SK-N-SH (cell line): ENCODE measurements around the gene MYO1D. TPM values are rescaled to one million over a fixed set of nuclear protein-coding genes. Genes with fewer than 3 reads are reported as not detected.

Source experiments
- CTCF ChIA-PET: fragments of 300-600, 350-600 bp; formaldehyde crosslinking; extraction: SDS; loops from one replicate; lab custom pipeline; 2021; lab: Yijun Ruan, JAX
- POLR2A ChIA-PET: fragments of 350-600 bp; sonication (Branson Sonifier 250); formaldehyde crosslinking; extraction: SDS; loops from one replicate; lab custom pipeline; 2020; ENCODE audit warnings: antibody characterized with exemption, inconsistent platforms; lab: Yijun Ruan, JAX
- DNase-seq: peaks from one replicate; pipeline ENCODE4 v3.0.0; 2012
- H2AFZ ChIP-seq: fragments of 200-600 bp; sonication (generic); 2 replicates; pipeline ENCODE4 v1.8.1; 2016; ENCODE audit warnings: antibody characterized with exemption, mild to moderate bottlenecking, low read depth
- H3F3A ChIP-seq: fragments of 200-600 bp; sonication (generic); replicated peaks from 2 replicates; pipeline ENCODE3; 2016; ENCODE audit warnings: antibody characterized with exemption, mild to moderate bottlenecking; ENCODE audit not compliant: insufficient read depth
- H3K27ac ChIP-seq, 2 experiments: fragments of 200-500 bp in 1 of 2; fragments of 200-600 bp in 1 of 2; sonication (Bioruptor generic) in 1 of 2; sonication (generic), shearing (Covaris generic) in 1 of 2; 2 replicates each; pipeline versions ENCODE4 v1.5.1 to v1.6.1; 2014 to 2016; ENCODE audit warnings: low read depth in 2 of 2, inconsistent platforms in 1 of 2, low read length in 1 of 2, mild to moderate bottlenecking in 1 of 2, mixed read lengths in 1 of 2
- H3K27me3 ChIP-seq: fragments of 200-600 bp; sonication (generic), shearing (Covaris generic); 2 replicates; pipeline ENCODE4 v1.6.1; 2016; ENCODE audit warnings: mixed run types; ENCODE audit not compliant: insufficient read depth
- H3K36me3 ChIP-seq, 2 experiments: fragments of 200-500 bp in 1 of 2; fragments of 200-600 bp in 1 of 2; sonication (Bioruptor generic) in 1 of 2; sonication (generic) in 1 of 2; replicated peaks in 1 of 2; 2 replicates each; pipeline versions ENCODE3 to v1.5.1; 2014 to 2016; ENCODE audit warnings: low read length in 1 of 2, mild to moderate bottlenecking in 1 of 2; ENCODE audit not compliant: insufficient read depth in 2 of 2, control insufficient read depth in 1 of 2
- H3K4me1 ChIP-seq, 2 experiments: fragments of 200-500 bp in 1 of 2; fragments of 200-600 bp in 1 of 2; sonication (Bioruptor generic) in 1 of 2; sonication (generic), shearing (Covaris generic) in 1 of 2; 2 replicates each; pipeline versions ENCODE4 v1.5.1 to v1.6.1; 2014 to 2016; ENCODE audit warnings: low read depth in 1 of 2, low read length in 1 of 2, mixed run types in 1 of 2; ENCODE audit not compliant: insufficient read depth in 2 of 2, control insufficient read depth in 1 of 2
- H3K4me2 ChIP-seq: fragments of 200-600 bp; sonication (generic), shearing (Covaris generic); 2 replicates; pipeline ENCODE4 v1.6.1; 2017; ENCODE audit warnings: mixed run types
- H3K4me3 ChIP-seq, 2 experiments: fragments of 200-500 bp in 1 of 2; fragments of 200-600 bp in 1 of 2; sonication (Bioruptor generic) in 1 of 2; sonication (generic), shearing (Covaris generic) in 1 of 2; 2 replicates each; pipeline versions ENCODE4 v1.5.1 to v1.8.1; 2014 to 2016; ENCODE audit warnings: low read depth in 2 of 2, inconsistent platforms in 1 of 2, low read length in 1 of 2, mild to moderate bottlenecking in 1 of 2, mixed read lengths in 1 of 2, moderate library complexity in 1 of 2
- H3K79me2 ChIP-seq: fragments of 200-600 bp; sonication (generic); 2 replicates; pipeline ENCODE4 v1.8.1; 2017; ENCODE audit warnings: mild to moderate bottlenecking; ENCODE audit not compliant: insufficient read depth
- H3K9ac ChIP-seq: fragments of 200-600 bp; sonication (generic); 2 replicates; pipeline ENCODE4 v1.6.1; 2017; ENCODE audit warnings: mixed run types
- H3K9me2 ChIP-seq: fragments of 200-600 bp; sonication (generic); 2 replicates; pipeline ENCODE4 v1.6.1; 2017; ENCODE audit warnings: mixed run types
- H3K9me3 ChIP-seq: fragments of 200-600 bp; sonication (generic); 2 replicates; pipeline ENCODE4 v1.6.1; 2017; ENCODE audit warnings: mixed run types, mild to moderate bottlenecking, moderate library complexity
- H4K20me1 ChIP-seq: fragments of 200-600 bp; sonication (generic); 2 replicates; pipeline ENCODE4 v1.6.1; 2017; ENCODE audit warnings: mild to moderate bottlenecking, mixed run types; ENCODE audit not compliant: insufficient read depth
- EP300 ChIP-seq, 2 experiments: IDR thresholded peaks; 2 replicates each; pipeline versions ENCODE4 v1.4.0 to v1.6.1; 2012; ENCODE audit warnings: borderline replicate concordance in 1 of 2, low read depth in 1 of 2, low read length in 1 of 2
- EZH2phosphoT487 ChIP-seq: fragments of 200-600 bp; sonication (generic); IDR thresholded peaks from 2 replicates; pipeline ENCODE4 v1.6.1; 2017; ENCODE audit warnings: low read depth, mixed run types, mild to moderate bottlenecking, antibody characterized with exemption, moderate library complexity, borderline replicate concordance
- FOSL2 ChIP-seq: IDR thresholded peaks from 2 replicates; pipeline ENCODE4 v1.4.0; 2012; ENCODE audit warnings: low read depth, mild to moderate bottlenecking, moderate library complexity, borderline replicate concordance
- GATA2 ChIP-seq: sonication (generic); formaldehyde crosslinking; IDR thresholded peaks from 2 replicates; pipeline ENCODE4 v1.5.0; 2020; ENCODE audit warnings: mild to moderate bottlenecking, missing genetic modification reagents
- JUND ChIP-seq: IDR thresholded peaks from 2 replicates; pipeline ENCODE4 v1.4.0; 2012
- MEF2A ChIP-seq: IDR thresholded peaks from 2 replicates; pipeline ENCODE4 v1.4.0; 2012; ENCODE audit warnings: low read depth, borderline replicate concordance
- MXI1 ChIP-seq: IDR thresholded peaks from 2 replicates; pipeline ENCODE4 v1.6.1; 2012; ENCODE audit warnings: mild to moderate bottlenecking, low read depth, low read length, improper control_type of control experiment
- NFIC ChIP-seq: IDR thresholded peaks from 2 replicates; pipeline ENCODE4 v1.4.0; 2012; ENCODE audit warnings: borderline replicate concordance
- PBX3 ChIP-seq: IDR thresholded peaks from 2 replicates; pipeline ENCODE4; 2012
- RAD21 ChIP-seq: IDR thresholded peaks from 2 replicates; pipeline ENCODE4 v1.6.1; 2012; ENCODE audit warnings: mild to moderate bottlenecking, low read length
- RCOR1 ChIP-seq: fragments of 150-350 bp; IDR thresholded peaks from 2 replicates; pipeline ENCODE4 v1.6.1; 2017; ENCODE audit warnings: antibody characterized with exemption, low read length
- RXRA ChIP-seq: IDR thresholded peaks from 2 replicates; pipeline ENCODE4 v1.4.0; 2012; ENCODE audit warnings: low read depth, mild to moderate bottlenecking, borderline replicate concordance
- TAF1 ChIP-seq: IDR thresholded peaks from 2 replicates; pipeline ENCODE4 v1.6.1; 2012; ENCODE audit warnings: low read depth, mild to moderate bottlenecking, low read length, moderate library complexity, borderline replicate concordance
- TEAD4 ChIP-seq: IDR thresholded peaks from 2 replicates; pipeline ENCODE4 v1.4.0; 2012; ENCODE audit warnings: mild to moderate bottlenecking, borderline replicate concordance; ENCODE audit not compliant: insufficient read depth
- YY1 ChIP-seq: IDR thresholded peaks from 2 replicates; pipeline ENCODE4 v1.4.0; 2012; ENCODE audit warnings: low read depth, mild to moderate bottlenecking
- WGBS: methylation state at CpG from one replicate; pipeline ENCODE4 v1.1.6; 2017; ENCODE audit warnings: low lambda C conversion rate; 5-methylcytosine and 5-hydroxymethylcytosine counted together
- polyA plus RNA-seq, 3 experiments: library from polyadenylated mRNA; depleted of rRNA; stranded (reverse); fragments of >200 nt; gene quantifications; 2 replicates each; pipeline ENCODE4 v1.2.3, GENCODE V29; 2012
- TF ChIP-seq, protein P1 (sequence below): IDR thresholded peaks from 2 replicates; pipeline ENCODE4 v1.4.0; 2012; ENCODE audit warnings: low read depth
- TF ChIP-seq, protein P2 (sequence below): IDR thresholded peaks from 2 replicates; pipeline ENCODE4 v1.4.0; 2012; ENCODE audit warnings: low read depth, borderline replicate concordance

The MYO1D gene
- polyA plus RNA-seq, 1 of the 3 experiments (the other 2 are of a cell fraction), result 20.4 TPM

GRCh38 chr17:32513579-32513978 is 363.3 kb downstream of the MYO1D start:
- Histone ChIP-seq H3K27me3 (no peaks in the 10 kb centered on the region), H3K4me2 (no peak overlapping the region), H3K36me3 (no peaks in the 10 kb centered on the region), H3K9me2 (no peaks in the 10 kb centered on the region), H2AFZ (no peak overlapping the region), H4K20me1 (no peaks in the 10 kb centered on the region), H3K79me2 (no peaks in the 10 kb centered on the region), H3K9me3 (no peaks in the 10 kb centered on the region), H3K27ac (no peak overlapping the region), H3K9ac (no peak overlapping the region), H3K4me3 (no peak overlapping the region), H3F3A (no peaks in the 10 kb centered on the region), H3K4me1 (peaks cover 0 to 3% of the 10 kb centered on the region in 2 experiments; a peak in 1 of 4 replicates)
- no peak for DNase-seq
- TF ChIP-seq, protein P1, sequence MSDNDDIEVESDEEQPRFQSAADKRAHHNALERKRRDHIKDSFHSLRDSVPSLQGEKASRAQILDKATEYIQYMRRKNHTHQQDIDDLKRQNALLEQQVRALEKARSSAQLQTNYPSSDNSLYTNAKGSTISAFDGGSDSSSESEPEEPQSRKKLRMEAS, result no peak
- TF ChIP-seq TAF1, result no peak
- TF ChIP-seq RXRA, result no peak
- TF ChIP-seq JUND, result no peak
- no peak for TF ChIP-seq NFIC
- TF ChIP-seq, protein P2, sequence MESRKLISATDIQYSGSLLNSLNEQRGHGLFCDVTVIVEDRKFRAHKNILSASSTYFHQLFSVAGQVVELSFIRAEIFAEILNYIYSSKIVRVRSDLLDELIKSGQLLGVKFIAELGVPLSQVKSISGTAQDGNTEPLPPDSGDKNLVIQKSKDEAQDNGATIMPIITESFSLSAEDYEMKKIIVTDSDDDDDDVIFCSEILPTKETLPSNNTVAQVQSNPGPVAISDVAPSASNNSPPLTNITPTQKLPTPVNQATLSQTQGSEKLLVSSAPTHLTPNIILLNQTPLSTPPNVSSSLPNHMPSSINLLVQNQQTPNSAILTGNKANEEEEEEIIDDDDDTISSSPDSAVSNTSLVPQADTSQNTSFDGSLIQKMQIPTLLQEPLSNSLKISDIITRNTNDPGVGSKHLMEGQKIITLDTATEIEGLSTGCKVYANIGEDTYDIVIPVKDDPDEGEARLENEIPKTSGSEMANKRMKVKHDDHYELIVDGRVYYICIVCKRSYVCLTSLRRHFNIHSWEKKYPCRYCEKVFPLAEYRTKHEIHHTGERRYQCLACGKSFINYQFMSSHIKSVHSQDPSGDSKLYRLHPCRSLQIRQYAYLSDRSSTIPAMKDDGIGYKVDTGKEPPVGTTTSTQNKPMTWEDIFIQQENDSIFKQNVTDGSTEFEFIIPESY, result no peak
- TF ChIP-seq YY1, result no peak
- TF ChIP-seq EP300 (IDR thresholded peaks at IDR 0.05; ENCODE audit: borderline replicate concordance in 1 of 2, low read depth in 1 of 2, low read length in 1 of 2), result no peak
- TF ChIP-seq RCOR1, result no peak
- no peak for TF ChIP-seq MEF2A
- TF ChIP-seq FOSL2, result no peak
- TF ChIP-seq MXI1, result no peak
- TF ChIP-seq EZH2phosphoT487, result no peak
- TF ChIP-seq TEAD4, result no peak
- TF ChIP-seq PBX3, result no peak
- no peak for TF ChIP-seq RAD21
- no peak for TF ChIP-seq GATA2
- ChIA-PET POLR2A (no interaction called here), CTCF (interaction anchor here (1.6 kb wide), 1 partner anchor 146 kb away, joined by 3 read pairs; no protein-coding TSS in a partner anchor)
- 68% methylated on average over 3 of the region's 3 CpGs for WGBS
